Measurements from ENCODE around the gene OR1D5.

GRCh38 chr17:3024346-3024745 is 39.1 kb downstream of the OR1D5 start:
- no peak for TF ChIP-seq CTCF (IDR thresholded peaks at IDR 0.05)
- no peak for TF ChIP-seq BCL3 (IDR thresholded peaks at IDR 0.05)
- no peak for TF ChIP-seq RAD21 (conservative IDR thresholded peaks at IDR 0.05 in 1 of 2, IDR thresholded peaks at IDR 0.05 in 1 of 2)
- no peak for TF ChIP-seq REST (IDR thresholded peaks at IDR 0.05)
- no peak for TF ChIP-seq MAX (IDR thresholded peaks at IDR 0.05)
- no peak for TF ChIP-seq USF2 (IDR thresholded peaks at IDR 0.05)
- no peak for TF ChIP-seq CEBPB (IDR thresholded peaks at IDR 0.05)
- TF ChIP-seq ZFP36 (IDR thresholded peaks at IDR 0.05; ENCODE audit: borderline replicate concordance, partially characterized antibody) = no peak
